Activated CD8-positive, alpha-beta memory T cell treated with anti-CD3 and anti-CD28 coated beads for 4 hours (primary cell): Measurements from ENCODE around the gene UBXN11.

ENCODE experiments used
- DNase-seq, 2 donors: peaks; one replicate each; pipeline ENCODE4 v3.0.0-alpha.2; 2020; ENCODE audit warnings: low read depth in 2 of 2

Gene UBXN11

DNA sequence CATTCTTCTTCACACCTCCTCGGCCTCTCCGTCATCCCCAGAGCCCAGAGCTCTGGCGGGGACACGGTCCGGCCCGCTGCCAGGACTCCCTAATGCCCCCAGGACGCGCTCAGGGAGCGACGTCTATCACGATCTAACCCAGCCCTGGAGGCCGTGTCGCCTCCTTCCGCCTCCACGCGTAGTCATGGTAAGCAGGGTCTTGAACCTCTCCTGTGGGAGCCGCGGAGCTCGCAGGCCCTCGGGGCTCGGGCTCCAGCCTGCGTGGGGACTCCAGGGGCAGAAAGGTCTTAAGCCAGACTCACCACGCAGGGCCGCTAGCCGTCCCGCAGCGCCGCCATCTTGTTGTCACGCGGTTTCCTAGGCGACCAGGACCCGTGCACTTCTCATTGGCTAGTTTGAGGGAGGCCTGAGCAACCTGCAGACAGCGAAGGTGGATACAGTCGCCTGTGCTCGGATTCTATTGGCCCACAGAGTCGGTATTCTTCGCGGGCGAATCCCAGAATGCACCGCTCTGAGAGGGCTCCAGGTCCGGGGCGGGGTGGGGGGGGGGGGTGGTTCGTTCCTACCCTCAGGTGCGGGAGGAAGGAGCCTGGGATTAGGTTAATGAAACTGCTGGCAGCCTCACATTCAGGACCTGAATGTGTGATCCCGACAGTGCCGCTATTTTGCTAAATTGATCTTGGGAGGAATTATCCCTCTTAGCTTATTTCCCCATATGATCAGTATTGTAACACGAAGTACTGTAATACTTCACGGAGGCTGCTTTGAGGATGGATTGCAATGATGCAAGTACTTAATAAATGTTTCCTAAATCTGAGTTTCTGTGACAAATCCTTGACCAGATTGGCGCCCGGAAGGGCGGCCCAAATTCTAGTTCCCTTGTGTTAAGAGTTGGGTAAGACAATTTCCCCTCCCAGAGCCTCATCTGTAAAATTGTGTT is at the start of gene UBXN11:
TSS of gene UBXN11 (minus strand) at position 347 of the 940 bp plus-strand sequence. CDS start 3,753 bp downstream, outside the sequence.
- peak; percentile 80 to 88 for DNase-seq

GRCh38 chr1:26356106-26356505 is 49.7 kb upstream of the UBXN11 start:
- no peak for DNase-seq

- DNase-seq = no peak
Measured at GRCh38 chr1:26354972-26355371, 48.5 kb upstream of the UBXN11 start.

GRCh38 chr1:26353976-26354820 is 47.8 kb upstream of the UBXN11 start, which contains the start of gene CRYBG2:
Gene CRYBG2 (minus strand): TSS chr1:26354130. CDS start chr1:26346657, 7,473 bp downstream.
- DNase-seq = no peak

DNA sequence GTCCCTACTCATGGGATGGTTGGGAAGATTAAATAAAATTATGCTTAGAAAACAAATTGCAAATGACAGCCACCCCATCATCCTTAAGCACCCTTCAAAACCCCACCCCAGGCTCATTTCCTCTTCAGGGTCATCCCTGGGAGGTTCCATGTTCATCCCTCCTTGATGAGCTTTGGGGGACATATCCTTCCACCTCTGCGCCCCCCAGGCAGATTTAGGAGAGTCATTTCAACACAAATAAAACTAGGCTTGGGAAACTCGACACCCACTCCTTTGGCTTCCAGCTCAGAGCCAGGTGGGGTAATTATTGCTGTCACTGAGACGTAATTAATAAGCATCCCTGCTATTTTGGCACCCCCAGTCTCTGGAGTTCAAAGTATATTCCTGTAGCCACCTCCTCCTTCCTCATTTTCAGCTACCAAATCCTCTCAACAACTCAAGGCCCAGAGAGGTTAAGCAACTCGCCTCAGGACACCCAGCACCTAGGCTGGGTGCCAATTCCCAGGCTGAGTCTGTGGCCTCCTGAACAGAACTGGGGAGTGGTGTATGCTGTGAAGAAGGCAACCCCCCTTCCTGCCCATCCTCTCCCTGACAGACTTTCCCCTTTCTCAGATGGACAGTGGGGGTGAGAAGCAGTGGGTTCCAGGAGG is 46.9 kb upstream of the UBXN11 start:
- DNase-seq = no peak

GRCh38 chr1:26352338-26352679 is 45.9 kb upstream of the UBXN11 start:
- no peak for DNase-seq

DNA sequence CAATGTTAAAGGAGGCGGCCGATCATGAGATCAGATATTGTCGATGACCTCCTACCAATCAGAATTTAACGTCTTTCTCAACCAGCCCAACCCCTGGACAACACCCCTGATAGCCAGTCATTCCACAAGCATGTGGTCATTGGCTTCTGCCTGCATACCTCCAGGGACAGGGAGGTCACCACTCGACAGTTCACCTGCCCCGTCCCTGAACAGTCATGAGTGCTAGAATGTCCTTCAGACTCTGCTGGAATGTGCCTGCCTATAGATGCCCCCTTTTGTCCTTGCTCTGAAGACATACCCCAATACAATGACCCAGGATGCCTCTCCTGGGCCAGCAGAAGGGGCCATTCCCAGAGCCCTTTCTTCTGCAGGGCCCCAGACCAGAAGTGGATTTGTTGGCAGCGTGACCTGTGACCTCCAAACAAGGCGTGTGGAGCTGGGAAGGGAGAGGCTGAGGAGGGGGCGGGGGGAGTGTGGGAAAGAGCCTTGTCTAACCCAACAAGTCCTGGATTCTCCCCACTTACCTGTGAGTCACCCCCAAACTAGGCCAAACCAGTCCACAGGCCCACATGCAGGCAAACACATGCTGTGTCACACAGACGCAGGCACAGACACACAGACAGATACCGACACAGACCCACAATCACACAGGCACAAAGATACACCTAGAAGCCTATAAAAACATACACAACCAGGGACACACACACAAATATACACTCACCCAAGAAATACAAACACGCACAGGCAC is 45.3 kb upstream of the UBXN11 start:
- no peak for DNase-seq

DNA sequence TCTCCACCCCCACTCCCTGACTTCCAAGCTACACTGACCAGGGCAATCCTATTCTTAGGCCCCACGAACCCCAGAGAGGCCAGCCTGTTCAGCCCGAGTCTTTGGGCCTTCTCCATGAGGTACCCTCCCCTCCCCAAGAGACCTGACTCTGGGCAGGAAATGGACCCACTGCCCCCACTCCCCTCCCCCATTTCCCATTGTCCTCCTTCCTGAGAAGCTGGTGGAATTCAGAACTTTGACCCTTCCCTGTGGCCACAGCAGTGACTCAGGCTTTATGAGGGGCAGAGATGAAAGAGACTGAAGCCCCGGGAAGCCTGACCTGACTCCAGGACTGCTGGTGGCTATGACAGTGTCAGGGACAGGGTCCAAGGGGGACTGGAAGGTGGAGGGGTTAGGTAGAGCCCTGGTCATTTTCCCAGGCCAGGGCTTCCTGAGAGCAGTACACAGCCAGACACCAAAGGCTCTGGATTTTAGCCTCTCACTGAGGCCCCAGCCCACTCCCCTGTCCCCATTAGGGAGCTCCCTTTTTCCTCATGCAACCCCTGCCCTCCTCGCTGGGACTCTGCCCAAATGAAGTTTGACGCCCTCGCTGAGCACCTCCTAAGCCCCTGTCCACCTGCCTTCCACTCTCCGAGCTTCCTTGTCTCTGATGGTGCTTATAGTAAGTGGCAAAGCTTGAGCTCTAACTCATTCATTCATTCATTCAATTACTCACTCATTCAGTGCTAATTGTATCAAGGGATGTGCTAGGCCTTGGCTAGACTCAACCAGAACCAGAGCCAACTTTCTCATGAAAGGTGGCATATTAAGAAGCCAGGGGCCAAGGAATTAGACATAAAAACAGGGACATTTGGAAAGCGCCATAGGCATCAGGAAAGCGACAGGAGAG is 44.5 kb upstream of the UBXN11 start:
- no peak for DNase-seq

GRCh38 chr1:26350343-26350700 is 43.9 kb upstream of the UBXN11 start:
- no peak for DNase-seq

- no peak for DNase-seq
Measured at GRCh38 chr1:26349877-26350244, 43.4 kb upstream of the UBXN11 start.

- no peak for DNase-seq
Measured at GRCh38 chr1:26349188-26349876, 42.9 kb upstream of the UBXN11 start.

GRCh38 chr1:26346274-26347033 is 40.0 kb upstream of the UBXN11 start:
- DNase-seq = no peak

DNA sequence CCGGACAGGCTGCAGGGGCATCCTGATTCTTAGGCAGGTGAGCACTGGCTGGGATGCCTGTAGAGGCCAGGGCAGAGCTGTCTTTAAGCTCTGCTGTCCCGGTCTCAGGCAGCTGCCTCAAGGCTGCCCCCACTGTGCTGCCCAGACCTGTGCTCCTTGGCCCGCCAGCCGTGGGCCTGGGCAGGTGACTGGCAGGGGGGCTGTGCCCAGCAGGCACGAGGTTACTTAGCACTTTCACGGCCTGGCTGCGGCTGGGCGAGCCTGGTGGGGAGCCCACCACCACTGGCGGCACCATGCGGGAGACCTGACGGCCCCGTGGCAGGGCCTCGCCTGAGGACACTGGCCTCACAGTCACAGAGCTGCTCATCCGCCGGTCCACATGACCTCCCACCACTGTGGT is 39.3 kb upstream of the UBXN11 start:
- no peak for DNase-seq

- DNase-seq = no peak
Measured at GRCh38 chr1:26344147-26344920, 37.9 kb upstream of the UBXN11 start.

GRCh38 chr1:26340047-26340481 is 33.6 kb upstream of the UBXN11 start:
- DNase-seq = no peak

DNA sequence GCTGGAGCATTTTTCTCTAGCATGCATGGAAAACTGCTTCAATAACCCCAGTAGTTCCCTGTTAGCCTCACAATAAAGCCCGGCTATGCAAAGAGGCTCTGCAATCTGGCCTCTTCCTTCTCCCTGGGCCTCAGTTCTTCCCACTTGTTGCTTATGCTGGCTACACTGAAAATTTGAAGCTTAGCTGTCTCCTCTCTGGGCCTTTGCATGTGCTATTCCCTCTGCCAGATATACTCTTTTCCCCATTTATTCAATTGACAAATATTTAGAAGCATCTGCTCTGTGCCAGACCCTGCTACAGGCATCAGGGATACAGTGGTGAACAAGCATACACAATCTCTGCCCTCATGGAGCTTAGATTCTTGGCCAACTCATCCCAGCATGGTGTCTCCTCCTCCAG is 32.2 kb upstream of the UBXN11 start:
- DNase-seq = no peak

DNA sequence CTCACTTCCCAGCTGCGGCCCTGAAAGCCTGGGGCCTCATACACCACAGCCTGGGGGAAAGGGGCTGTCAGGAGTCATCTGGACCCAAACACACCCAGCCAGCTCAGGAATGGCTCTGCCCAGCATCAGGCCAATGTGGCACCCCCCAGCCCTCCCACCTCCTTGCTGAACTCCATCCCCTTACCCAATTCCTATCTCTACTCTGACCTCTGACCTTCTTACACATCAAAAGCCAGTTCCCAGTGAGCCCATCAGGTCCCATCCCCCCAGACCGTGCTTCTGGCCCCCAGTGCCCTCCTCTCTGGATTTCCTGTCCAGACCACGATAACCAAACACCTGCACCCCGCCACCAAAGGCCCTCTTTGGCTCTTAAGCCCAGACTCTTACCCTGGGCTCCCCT is 31.2 kb upstream of the UBXN11 start:
- DNase-seq = no peak

- DNase-seq = no peak
Measured at GRCh38 chr1:26337206-26337535, 30.7 kb upstream of the UBXN11 start.
